WTC11 (cell line): ENCODE results near the gene SIRPB2. TPM values are rescaled to one million over a fixed set of nuclear protein-coding genes. Genes with fewer than 3 reads are reported as not detected.

Source experiments
- ATAC-seq: fragments of 200-7000 bp; cut with Tn5 transposase; 2 replicates; pipeline ENCODE4 v1.10.0; 2021; ENCODE audit warnings: mild to moderate bottlenecking, moderate library complexity
- CTCF ChIA-PET: fragments of 300-600 bp; sonication (Branson Sonifier 250); formaldehyde crosslinking; loops from one replicate; lab custom pipeline; 2021; ENCODE audit warnings: antibody characterized with exemption; lab: Charles Lee
- POLR2A ChIA-PET: fragments of 350-600 bp; sonication (Branson Sonifier 250); formaldehyde crosslinking; loops from one replicate; lab custom pipeline; 2021; ENCODE audit warnings: antibody characterized with exemption; lab: Charles Lee
- DNase-seq: peaks from one replicate; pipeline ENCODE4 v3.0.0; 2021; ENCODE audit warnings: low spot score
- H3K27ac Mint-ChIP-seq: 2 replicates; pipeline ENCODE4 v1.8.0; 2021; ENCODE audit warnings: mixed read lengths
- H3K27me3 Mint-ChIP-seq: 2 replicates; pipeline ENCODE4 v1.8.0; 2021; ENCODE audit warnings: low read depth, mild to moderate bottlenecking, moderate library complexity, mixed read lengths
- H3K36me3 Mint-ChIP-seq: 2 replicates; pipeline ENCODE4 v1.8.0; 2021; ENCODE audit warnings: mixed read lengths
- H3K4me1 Mint-ChIP-seq: 2 replicates; pipeline ENCODE4 v1.8.0; 2022; ENCODE audit warnings: mixed read lengths
- H3K4me3 Mint-ChIP-seq: 2 replicates; pipeline ENCODE4 v1.8.0; 2021; ENCODE audit warnings: mild to moderate bottlenecking, moderate library complexity, mixed read lengths
- H3K9me3 Mint-ChIP-seq: 2 replicates; pipeline ENCODE4 v1.8.0; 2021; ENCODE audit warnings: mixed read lengths
- HMGXB4 ChIP-seq: sonication (generic); formaldehyde crosslinking; IDR thresholded peaks from 2 replicates; pipeline ENCODE4 v1.8.1; 2023; ENCODE audit warnings: mild to moderate bottlenecking, moderate library complexity, missing genetic modification reagents
- OVOL2 ChIP-seq: fragments of 250-450 bp; sonication (Bioruptor Pico); IDR thresholded peaks from 2 replicates; pipeline ENCODE4 v1.9.0; 2021; ENCODE audit warnings: mild to moderate bottlenecking, borderline replicate concordance
- PREB ChIP-seq: sonication (generic); formaldehyde crosslinking; IDR thresholded peaks from 2 replicates; pipeline ENCODE4 v1.8.1; 2022; ENCODE audit warnings: mild to moderate bottlenecking, missing genetic modification reagents, moderate library complexity, borderline replicate concordance
- TEAD1 ChIP-seq: sonication (generic); formaldehyde crosslinking; IDR thresholded peaks from 2 replicates; pipeline ENCODE4 v1.8.0; 2022; ENCODE audit warnings: mild to moderate bottlenecking, missing genetic modification reagents
- USF1 ChIP-seq: sonication (generic); formaldehyde crosslinking; IDR thresholded peaks from 2 replicates; pipeline ENCODE4 v1.8.0; 2022; ENCODE audit warnings: mild to moderate bottlenecking, missing genetic modification reagents
- ZBTB21 ChIP-seq: sonication (generic); formaldehyde crosslinking; IDR thresholded peaks from 2 replicates; pipeline ENCODE4 v1.8.1; 2023; ENCODE audit warnings: mild to moderate bottlenecking, missing genetic modification reagents, borderline replicate concordance
- ZNF121 ChIP-seq: sonication (generic); formaldehyde crosslinking; IDR thresholded peaks from 2 replicates; pipeline ENCODE4 v1.8.0; 2023; ENCODE audit warnings: missing genetic modification reagents
- ZNF425 ChIP-seq: fragments of 250-450 bp; sonication (Bioruptor Pico); conservative IDR thresholded peaks from 2 replicates; pipeline ENCODE4 v1.9.0; 2021; ENCODE audit warnings: mild to moderate bottlenecking
- total RNA-seq: library from RNA; stranded (reverse); gene quantifications from 3 replicates; pipeline ENCODE4 v1.2.3, GENCODE V29; 2021
- TF ChIP-seq, protein P1 (sequence below): sonication (generic); formaldehyde crosslinking; IDR thresholded peaks from 2 replicates; pipeline ENCODE4 v1.8.0; 2023; ENCODE audit warnings: missing genetic modification reagents
- TF ChIP-seq, protein P2 (sequence below): sonication (generic); formaldehyde crosslinking; IDR thresholded peaks from 2 replicates; pipeline ENCODE4 v1.8.0; 2022; ENCODE audit warnings: missing genetic modification reagents
- TF ChIP-seq, protein P3 (sequence below): sonication (generic); formaldehyde crosslinking; IDR thresholded peaks from 2 replicates; pipeline ENCODE4 v1.8.1; 2022; ENCODE audit warnings: missing genetic modification reagents, borderline replicate concordance
- TF ChIP-seq, protein P4 (sequence below): fragments of 250-450 bp; sonication (Bioruptor Pico); IDR thresholded peaks from 2 replicates; pipeline ENCODE4 v2.1.2; 2022; ENCODE audit warnings: mild to moderate bottlenecking, moderate library complexity

The SIRPB2 gene
- total RNA-seq, 1 experiment from 2014 or later, result not detected

GRCh38 chr20:1435337-1435699 lies 55.9 kb downstream of the SIRPB2 start (continued):
- TF ChIP-seq, protein P1, sequence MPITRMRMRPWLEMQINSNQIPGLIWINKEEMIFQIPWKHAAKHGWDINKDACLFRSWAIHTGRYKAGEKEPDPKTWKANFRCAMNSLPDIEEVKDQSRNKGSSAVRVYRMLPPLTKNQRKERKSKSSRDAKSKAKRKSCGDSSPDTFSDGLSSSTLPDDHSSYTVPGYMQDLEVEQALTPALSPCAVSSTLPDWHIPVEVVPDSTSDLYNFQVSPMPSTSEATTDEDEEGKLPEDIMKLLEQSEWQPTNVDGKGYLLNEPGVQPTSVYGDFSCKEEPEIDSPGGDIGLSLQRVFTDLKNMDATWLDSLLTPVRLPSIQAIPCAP (CRISPR knock-in tag), result no peak
- TF ChIP-seq, protein P2, sequence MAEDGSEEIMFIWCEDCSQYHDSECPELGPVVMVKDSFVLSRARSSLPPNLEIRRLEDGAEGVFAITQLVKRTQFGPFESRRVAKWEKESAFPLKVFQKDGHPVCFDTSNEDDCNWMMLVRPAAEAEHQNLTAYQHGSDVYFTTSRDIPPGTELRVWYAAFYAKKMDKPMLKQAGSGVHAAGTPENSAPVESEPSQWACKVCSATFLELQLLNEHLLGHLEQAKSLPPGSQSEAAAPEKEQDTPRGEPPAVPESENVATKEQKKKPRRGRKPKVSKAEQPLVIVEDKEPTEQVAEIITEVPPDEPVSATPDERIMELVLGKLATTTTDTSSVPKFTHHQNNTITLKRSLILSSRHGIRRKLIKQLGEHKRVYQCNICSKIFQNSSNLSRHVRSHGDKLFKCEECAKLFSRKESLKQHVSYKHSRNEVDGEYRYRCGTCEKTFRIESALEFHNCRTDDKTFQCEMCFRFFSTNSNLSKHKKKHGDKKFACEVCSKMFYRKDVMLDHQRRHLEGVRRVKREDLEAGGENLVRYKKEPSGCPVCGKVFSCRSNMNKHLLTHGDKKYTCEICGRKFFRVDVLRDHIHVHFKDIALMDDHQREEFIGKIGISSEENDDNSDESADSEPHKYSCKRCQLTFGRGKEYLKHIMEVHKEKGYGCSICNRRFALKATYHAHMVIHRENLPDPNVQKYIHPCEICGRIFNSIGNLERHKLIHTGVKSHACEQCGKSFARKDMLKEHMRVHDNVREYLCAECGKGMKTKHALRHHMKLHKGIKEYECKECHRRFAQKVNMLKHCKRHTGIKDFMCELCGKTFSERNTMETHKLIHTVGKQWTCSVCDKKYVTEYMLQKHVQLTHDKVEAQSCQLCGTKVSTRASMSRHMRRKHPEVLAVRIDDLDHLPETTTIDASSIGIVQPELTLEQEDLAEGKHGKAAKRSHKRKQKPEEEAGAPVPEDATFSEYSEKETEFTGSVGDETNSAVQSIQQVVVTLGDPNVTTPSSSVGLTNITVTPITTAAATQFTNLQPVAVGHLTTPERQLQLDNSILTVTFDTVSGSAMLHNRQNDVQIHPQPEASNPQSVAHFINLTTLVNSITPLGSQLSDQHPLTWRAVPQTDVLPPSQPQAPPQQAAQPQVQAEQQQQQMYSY (CRISPR knock-in tag), result no peak
- TF ChIP-seq TEAD1 (CRISPR knock-in tag) (no peak), USF1 (no peak), ZNF121 (no peak)
- TF ChIP-seq, protein P3, sequence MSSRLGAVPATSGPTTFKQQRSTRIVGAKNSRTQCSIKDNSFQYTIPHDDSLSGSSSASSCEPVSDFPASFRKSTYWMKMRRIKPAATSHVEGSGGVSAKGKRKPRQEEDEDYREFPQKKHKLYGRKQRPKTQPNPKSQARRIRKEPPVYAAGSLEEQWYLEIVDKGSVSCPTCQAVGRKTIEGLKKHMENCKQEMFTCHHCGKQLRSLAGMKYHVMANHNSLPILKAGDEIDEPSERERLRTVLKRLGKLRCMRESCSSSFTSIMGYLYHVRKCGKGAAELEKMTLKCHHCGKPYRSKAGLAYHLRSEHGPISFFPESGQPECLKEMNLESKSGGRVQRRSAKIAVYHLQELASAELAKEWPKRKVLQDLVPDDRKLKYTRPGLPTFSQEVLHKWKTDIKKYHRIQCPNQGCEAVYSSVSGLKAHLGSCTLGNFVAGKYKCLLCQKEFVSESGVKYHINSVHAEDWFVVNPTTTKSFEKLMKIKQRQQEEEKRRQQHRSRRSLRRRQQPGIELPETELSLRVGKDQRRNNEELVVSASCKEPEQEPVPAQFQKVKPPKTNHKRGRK (CRISPR knock-in tag), result no peak

DNA sequence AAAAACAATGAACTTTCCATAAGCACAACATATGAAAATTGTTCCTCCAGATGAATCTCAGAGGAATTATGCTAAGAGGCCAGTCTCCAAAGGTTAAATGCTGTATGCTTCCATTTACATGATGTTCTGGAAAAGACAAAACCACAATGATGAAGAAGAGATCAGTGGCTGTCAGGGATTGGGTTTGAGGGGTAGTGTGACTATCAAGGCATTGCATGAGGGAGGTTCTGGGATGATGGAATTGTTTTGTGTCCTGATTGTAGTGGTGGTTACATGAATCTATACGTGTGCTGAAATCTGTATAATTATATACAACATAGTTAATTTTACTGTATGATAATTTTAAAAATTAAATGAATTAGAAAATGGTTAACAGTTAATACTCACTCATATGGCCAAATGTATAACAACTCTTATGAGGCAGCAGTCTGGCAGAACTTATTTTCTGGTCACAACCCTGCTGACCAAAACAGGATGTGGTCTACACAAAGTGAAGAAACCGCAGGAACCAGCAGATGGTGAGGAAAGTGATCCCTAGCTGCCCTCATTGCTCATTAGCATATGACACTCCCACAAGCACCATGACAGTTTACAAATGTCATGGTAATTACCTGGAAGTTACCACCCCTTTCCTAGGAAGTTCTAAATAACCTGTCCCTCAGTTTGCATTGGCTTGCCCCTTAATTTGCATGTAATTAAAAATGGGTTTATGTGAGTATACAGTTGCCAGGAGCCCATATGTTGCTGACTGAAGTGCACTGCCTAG lies 56.5 kb downstream of the SIRPB2 start:
- DNase-seq (no peak), ATAC-seq (peak; percentile 64)
- Mint-ChIP-seq H3K4me1 (peaks cover 37% of the 10 kb centered on the region), H3K27me3 (no peaks in the 10 kb centered on the region), H3K9me3 (peaks cover 30% of the 10 kb centered on the region), H3K4me3 (no peak overlapping the region), H3K36me3 (peaks cover 27% of the 10 kb centered on the region), H3K27ac (no peak overlapping the region)
- ChIA-PET POLR2A (no interaction called here), CTCF (interaction anchor here (0.7 to 4.3 kb wide), 3 partner anchors 11 to 101 kb away, joined by 3 to 20 read pairs (median 4); partner anchors contain the start of gene NSFL1C)
- TF ChIP-seq HMGXB4 (CRISPR knock-in tag), result no peak
- no peak for TF ChIP-seq ZNF425 (CRISPR knock-in tag)
- TF ChIP-seq ZBTB21, result no peak
- TF ChIP-seq, protein P4, sequence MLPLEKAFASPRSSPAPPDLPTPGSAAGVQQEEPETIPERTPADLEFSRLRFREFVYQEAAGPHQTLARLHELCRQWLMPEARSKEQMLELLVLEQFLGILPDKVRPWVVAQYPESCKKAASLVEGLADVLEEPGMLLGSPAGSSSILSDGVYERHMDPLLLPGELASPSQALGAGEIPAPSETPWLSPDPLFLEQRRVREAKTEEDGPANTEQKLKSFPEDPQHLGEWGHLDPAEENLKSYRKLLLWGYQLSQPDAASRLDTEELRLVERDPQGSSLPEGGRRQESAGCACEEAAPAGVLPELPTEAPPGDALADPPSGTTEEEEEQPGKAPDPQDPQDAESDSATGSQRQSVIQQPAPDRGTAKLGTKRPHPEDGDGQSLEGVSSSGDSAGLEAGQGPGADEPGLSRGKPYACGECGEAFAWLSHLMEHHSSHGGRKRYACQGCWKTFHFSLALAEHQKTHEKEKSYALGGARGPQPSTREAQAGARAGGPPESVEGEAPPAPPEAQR, result no peak
- no peak for TF ChIP-seq PREB (CRISPR knock-in tag)
- TF ChIP-seq OVOL2 (CRISPR knock-in tag), result no peak
